GM18909 (cell line): Measurements from ENCODE around the gene PRPF18.

Source experiments
- ATAC-seq: cut with Tn5 transposase; IDR thresholded peaks from one replicate; pipeline ENCODE4 v1.9.1; 2021; ENCODE audit warnings: mild to moderate bottlenecking; ENCODE audit not compliant: unreplicated experiment, poor library complexity

The PRPF18 gene

GRCh38 chr10:13636776-13637175, 50.0 kb downstream of the PRPF18 start:
- no peak for ATAC-seq

DNA sequence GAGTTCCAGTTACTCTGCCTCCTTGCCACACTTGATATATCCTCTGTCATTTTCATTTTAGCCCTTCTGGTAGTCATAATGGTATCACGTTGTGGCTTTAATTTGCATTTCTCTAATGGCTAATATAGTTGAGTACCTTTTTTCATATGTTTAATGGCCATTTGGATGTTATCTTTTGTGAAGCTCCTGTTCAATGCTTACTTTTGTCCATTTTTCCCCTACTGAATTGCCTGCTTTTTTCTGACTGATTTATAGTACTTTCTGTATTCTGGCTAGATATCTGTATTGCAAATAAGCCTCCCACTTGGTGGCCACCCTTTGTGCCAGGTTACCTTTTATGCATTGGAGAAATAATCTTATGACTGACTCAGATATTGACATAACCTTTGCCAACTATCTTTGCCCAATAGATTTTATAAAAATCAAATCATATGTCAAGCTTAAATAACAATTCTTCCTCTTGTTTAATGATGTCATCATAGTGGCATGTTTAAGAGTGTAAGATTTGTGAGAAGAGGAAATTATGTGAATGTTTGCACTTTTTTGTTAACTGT, 50.6 kb downstream of the PRPF18 start:
- no peak for ATAC-seq

DNA sequence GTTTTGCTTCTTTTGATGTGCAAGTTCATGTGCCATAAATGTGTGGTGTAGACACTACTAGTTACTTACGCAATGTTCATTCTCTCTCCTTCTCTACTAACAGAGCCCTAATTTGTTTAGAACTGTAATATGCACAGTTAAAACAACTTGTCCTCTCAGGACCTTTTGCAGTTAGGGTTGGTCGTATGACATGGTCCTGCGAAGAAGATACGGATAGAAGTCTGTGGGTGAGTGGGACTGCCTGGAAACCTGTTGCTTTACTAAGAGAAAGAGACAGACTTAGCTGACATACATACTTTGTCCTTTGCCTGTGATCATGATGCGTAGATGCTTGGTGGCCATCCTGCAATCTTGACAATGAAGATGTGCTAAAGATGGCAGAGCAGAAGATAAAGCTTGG, 51.1 kb downstream of the PRPF18 start:
- ATAC-seq, result no peak

DNA sequence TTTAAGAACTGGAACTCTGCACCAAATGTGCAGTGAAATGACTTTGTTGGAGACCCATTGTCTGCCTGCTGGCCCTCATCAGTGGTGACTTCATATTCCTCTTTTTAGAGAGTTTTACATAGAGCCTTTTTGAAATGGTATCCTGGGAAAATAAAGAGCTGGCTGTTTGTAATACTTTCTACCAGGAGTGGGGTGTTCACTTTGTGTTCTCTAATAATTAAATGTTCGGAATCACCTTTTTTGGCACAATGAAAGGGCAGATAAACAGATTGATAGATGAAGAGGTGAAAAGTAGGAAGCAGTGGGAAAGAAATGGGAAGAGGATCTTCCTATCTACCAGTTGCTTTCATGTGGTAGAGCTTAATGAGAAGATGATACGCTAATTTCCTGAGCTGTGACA, 55.5 kb downstream of the PRPF18 start:
- no peak for ATAC-seq

GRCh38 chr10:13643016-13643415, 56.3 kb downstream of the PRPF18 start:
- no peak for ATAC-seq

- ATAC-seq, result no peak
These were observed 58.1 kb downstream of the PRPF18 start for GRCh38 chr10:13644866-13645265.

- ATAC-seq, result no peak
These were observed 61.7 kb downstream of the PRPF18 start for GRCh38 chr10:13648425-13648824.

GRCh38 chr10:13649844-13650520, 63.2 kb downstream of the PRPF18 start:
- ATAC-seq, result no peak

GRCh38 chr10:13650961-13651360, 64.2 kb downstream of the PRPF18 start:
- ATAC-seq, result no peak

DNA sequence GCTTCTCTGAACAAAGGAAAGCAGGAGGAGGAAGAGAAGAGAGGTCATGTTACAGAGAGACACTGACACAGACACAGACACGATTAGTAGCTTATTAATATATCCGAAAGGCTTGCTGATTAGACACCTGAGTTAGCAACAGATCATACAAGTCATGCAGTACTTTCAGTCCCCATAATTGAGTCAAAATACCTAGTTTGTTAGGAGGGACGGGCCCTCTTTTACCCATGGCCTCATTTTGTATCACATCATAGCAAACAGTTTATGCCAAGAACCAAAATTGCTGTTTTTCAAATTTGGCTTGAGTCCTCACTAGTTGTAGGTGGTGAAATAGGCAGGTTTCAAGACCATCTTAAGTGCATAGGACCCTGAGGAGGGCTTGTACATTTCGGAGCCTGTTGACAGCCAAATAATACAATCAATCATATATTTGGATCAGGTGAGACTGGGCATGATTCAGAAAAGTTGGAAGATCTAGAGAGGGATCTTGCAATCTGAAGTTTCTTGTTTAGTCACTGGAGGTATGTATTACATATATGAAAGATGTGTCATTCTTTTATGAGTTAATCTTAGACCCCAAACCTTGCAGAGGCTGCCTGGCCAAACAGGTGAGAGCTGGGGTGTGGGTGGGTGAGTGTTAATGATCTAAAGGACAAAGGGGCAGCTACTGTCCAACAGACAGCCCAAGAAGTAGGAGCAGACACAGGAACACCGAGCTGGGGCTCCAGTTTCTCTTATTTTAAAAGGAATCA, 65.4 kb downstream of the PRPF18 start:
- no peak for ATAC-seq

GRCh38 chr10:13652860-13653259, 66.1 kb downstream of the PRPF18 start:
- no peak for ATAC-seq

GRCh38 chr10:13654118-13654830, 67.5 kb downstream of the PRPF18 start:
- no peak for ATAC-seq

- no peak for ATAC-seq
These were observed 68.1 kb downstream of the PRPF18 start for GRCh38 chr10:13654846-13655245.

DNA sequence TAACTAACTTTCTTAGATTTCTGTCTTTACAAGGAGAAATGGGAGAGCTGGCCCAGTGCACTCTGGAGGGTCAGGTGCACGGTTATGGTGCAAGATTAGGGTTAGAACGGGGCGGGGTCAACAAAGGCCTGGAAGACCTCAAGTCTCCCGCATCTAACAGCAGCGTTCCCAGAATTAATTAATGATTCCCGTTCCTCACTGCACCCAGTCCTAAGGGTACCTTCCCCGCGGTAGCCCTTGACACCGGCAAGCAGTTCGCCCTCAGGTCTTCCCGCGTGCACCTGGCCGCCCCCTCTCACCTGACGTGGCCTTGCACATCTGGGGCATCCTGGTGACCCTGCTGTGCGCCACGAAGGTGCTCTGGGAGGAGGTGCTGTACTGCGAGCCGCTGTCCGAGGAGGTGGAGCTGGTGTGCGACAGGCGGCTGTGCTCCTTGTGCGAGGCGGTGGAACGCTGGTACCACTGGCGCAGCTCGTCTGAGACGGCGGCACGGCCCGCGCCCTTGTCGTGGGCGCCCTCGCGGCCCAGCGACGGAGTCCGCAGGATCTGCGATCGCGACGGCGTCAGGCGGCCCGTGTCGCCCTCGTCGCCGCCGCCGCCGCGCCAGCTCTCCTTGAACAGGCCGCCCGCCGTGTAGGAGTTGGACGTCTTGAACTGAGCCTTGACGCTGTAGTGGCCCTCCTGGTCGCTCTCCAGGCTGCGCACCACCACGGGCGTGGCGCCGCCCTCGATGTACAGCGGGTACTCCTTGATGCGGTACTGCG, 69.8 kb downstream of the PRPF18 start:
- no peak for ATAC-seq

DNA sequence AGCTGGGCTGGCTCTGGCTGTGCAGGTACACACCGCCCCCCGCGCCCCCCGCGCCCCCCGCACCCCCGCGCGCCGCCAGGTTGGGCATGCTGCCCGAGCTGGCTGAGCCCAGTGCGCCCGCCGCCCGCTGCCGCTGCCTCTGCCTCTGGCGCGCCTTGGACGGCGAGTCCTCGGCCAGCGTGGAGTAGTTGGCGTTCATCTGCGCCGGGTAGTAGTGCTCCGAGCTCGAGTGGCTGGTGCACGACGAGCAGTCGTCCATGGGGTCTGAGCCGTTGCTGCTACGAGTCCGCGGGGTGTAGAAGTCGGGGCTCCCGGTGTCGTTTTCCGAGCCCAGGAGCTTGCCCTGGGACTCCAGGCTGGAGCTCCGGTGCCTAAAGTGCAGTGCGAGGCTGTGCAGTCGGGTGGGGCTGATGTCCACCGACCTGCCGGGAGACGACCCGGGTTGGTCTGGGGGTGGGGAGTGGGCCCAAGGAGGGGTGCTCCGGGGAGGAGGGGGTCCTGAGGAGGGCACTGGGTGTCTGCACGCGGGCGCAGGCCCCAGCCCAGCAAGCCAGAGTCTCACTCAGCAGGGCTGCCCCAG, 70.4 kb downstream of the PRPF18 start:
- ATAC-seq, result no peak

DNA sequence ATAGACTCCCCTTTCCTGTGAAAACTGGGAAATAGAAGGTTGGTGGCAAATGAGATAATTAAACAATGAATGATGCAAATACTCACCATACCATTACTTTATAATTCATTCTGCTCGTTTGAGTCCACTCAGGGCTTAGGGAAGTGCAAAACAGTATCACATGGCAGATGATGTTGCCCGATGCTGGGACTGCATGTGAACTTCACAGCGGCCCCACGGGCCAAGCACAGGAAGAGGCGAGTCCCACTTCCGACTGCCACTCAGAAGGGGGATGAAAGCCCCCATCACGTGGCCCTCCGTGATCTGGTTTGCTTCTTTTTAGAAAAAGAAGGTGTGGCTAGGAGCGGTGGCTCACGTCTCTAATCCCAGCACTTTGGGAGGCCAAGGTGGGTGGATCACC, 71.5 kb downstream of the PRPF18 start:
- ATAC-seq, result no peak

DNA sequence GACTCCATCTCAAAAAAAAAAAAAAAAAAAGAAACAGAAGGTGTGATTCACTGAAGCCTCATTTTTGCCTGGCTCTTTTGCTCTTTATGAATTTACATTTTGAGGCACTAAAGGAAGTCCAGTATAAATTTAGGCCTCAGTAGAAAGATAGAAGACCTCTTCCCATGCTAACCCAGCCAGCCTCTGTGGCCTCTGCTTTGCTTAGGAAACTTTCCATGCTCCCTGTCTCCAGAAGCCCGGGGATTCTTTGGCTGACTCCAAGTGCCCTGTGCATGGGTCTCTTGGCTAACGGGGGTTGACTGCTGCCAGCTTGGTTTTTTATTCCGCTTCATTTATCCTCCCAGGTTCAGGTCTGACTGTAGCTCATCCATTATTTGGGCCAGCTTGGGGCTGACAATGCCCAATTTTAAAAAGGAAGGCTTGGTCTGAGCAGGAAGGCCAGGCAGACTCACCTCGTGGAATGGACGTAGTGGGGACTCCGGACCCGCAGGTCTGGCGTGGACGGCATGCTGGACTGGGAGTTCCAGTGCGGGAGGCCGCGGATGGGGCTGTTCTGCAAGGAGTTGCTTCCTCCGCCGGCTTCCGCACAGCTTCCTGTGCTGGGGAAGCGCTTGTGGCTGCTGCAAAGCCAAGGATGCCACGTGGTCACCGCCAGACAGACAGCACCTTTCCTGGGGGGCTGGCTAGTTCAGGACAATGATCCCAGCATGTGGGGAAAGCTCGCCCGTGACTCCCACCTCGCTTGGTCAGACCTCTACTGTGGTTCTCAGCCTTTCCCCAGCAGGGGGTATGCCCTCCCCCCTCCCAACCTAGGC, 72.3 kb downstream of the PRPF18 start:
- no peak for ATAC-seq

DNA sequence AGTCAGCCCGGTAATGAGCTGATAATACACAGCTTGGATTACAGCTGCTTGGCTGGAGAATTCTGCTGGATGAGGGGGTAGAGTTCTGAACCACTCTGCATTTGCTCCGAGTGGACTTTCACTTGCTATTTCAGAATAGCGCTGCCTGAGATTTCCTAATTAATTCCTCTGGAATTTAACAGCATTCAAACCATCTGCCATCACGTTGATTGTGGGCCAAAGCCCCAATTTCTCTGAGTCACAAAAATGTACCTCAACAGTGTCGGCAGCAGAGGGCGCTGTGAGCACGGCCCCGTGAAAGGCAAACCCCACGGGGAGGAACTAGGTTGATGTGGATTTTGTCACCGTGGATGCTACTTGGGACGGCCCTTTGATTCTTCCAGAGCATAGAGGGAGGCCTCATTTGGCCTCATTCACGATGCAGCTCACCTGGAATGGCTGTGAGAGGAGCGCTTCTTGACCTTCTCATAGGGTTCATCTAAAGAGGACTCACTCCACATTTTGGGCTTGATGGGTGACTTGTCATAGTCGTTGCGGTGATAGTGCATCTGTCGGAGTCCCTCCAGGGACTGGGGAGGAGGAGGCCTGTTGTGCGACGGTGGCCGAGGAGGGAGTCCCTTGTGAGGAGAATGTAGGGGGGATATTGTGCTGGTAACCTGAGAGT, 73.3 kb downstream of the PRPF18 start:
- ATAC-seq, result peak; percentile 59

- ATAC-seq, result no peak
These were observed 73.8 kb downstream of the PRPF18 start for GRCh38 chr10:13660551-13660920.
